H1 (cell line): ENCODE data around the gene PASK. TPM values are rescaled to one million over a fixed set of nuclear protein-coding genes. Genes with fewer than 3 reads are reported as not detected.

Experiments used
- CTCF ChIA-PET: fragments of 300-600 bp; sonication (Branson Sonifier 250); formaldehyde crosslinking; loops from one replicate; lab custom pipeline; 2021; ENCODE audit not compliant: partially characterized antibody; lab: Charles Lee
- POLR2A ChIA-PET: fragments of 300-600 bp; sonication (Branson Sonifier 250); formaldehyde crosslinking; loops from one replicate; lab custom pipeline; 2021; ENCODE audit warnings: inconsistent platforms; ENCODE audit not compliant: partially characterized antibody; lab: Charles Lee
- DNase-seq, 2 experiments: peaks; one replicate each; pipeline versions ENCODE4 v3.0.0 to v3.0.0-alpha.2; 2010 to 2022; ENCODE audit warnings: low spot score in 2 of 2, low read depth in 1 of 2, mixed read lengths in 1 of 2
- FAIRE-seq: peaks from 2 replicates; lab custom pipeline; 2011; peaks lifted over from hg19 to GRCh38; lab: Jason Lieb, UNC
- H2AFZ ChIP-seq: 2 replicates; pipeline ENCODE4 v1.8.1; 2012; ENCODE audit warnings: low read length, inconsistent platforms
- H2AK5ac ChIP-seq: 2 replicates; pipeline ENCODE4 v1.6.1; 2013; ENCODE audit warnings: low read depth, low read length
- H2BK120ac ChIP-seq: replicated peaks from 2 replicates; pipeline ENCODE3; 2013; ENCODE audit warnings: low read depth, low read length, inconsistent platforms
- H2BK12ac ChIP-seq: 2 replicates; pipeline ENCODE4 v1.6.1; 2013; ENCODE audit warnings: low read depth, low read length
- H2BK15ac ChIP-seq: 2 replicates; pipeline ENCODE4 v1.6.1; 2013; ENCODE audit warnings: low read length
- H2BK20ac ChIP-seq: 2 replicates; pipeline ENCODE4 v1.6.1; 2013; ENCODE audit warnings: low read length
- H2BK5ac ChIP-seq: 2 replicates; pipeline ENCODE4 v1.6.1; 2013; ENCODE audit warnings: low read depth, low read length
- H3K14ac ChIP-seq: 2 replicates; pipeline ENCODE4 v1.6.1; 2013; ENCODE audit warnings: inconsistent platforms; ENCODE audit not compliant: insufficient read length
- H3K18ac ChIP-seq: 2 replicates; pipeline ENCODE4 v1.6.1; 2013; ENCODE audit warnings: low read length; ENCODE audit errors: extremely low read depth
- H3K23ac ChIP-seq: 2 replicates; pipeline ENCODE4 v1.6.1; 2013; ENCODE audit warnings: inconsistent platforms; ENCODE audit not compliant: insufficient read length
- H3K23me2 ChIP-seq: 2 replicates; pipeline ENCODE4 v1.6.1; 2013; ENCODE audit warnings: low read depth, low read length
- H3K27ac ChIP-seq: 2 replicates; pipeline ENCODE4 v1.6.1; 2011; ENCODE audit warnings: low read depth, low read length, inconsistent platforms
- H3K27me3 ChIP-seq, 4 experiments: replicated peaks in 1 of 4; 1 replicate in 1 of 4; 2 replicates in 3 of 4; pipeline versions ENCODE4 v1.6.1 to v1.8.1; 2011 to 2013; ENCODE audit warnings: low read length in 3 of 4, mild to moderate bottlenecking in 3 of 4, inconsistent platforms in 2 of 4, mixed read lengths in 2 of 4, moderate library complexity in 1 of 4; ENCODE audit not compliant: control insufficient read depth in 3 of 4, insufficient read depth in 3 of 4; ENCODE audit errors: extremely low read depth in 1 of 4
- H3K36me3 ChIP-seq, 4 experiments: 2 replicates each; pipeline versions ENCODE4 v1.6.1 to v1.8.1; 2011 to 2013; ENCODE audit warnings: mild to moderate bottlenecking in 4 of 4, low read length in 3 of 4, moderate library complexity in 2 of 4, control low read depth in 1 of 4, inconsistent platforms in 1 of 4; ENCODE audit not compliant: insufficient read depth in 4 of 4, control insufficient read depth in 2 of 4
- H3K4ac ChIP-seq: replicated peaks from 2 replicates; pipeline ENCODE3; 2013; ENCODE audit warnings: low read length, low read depth, mixed read lengths, inconsistent platforms; ENCODE audit not compliant: insufficient read length
- H3K4me1 ChIP-seq, 4 experiments: replicated peaks in 1 of 4; 1 replicate in 1 of 4; 2 replicates in 3 of 4; pipeline versions ENCODE4 v1.6.1 to v1.8.1; 2011 to 2013; ENCODE audit warnings: low read length in 3 of 4, inconsistent platforms in 2 of 4, mixed read lengths in 1 of 4; ENCODE audit not compliant: insufficient read depth in 4 of 4, control insufficient read depth in 3 of 4
- H3K4me2 ChIP-seq, 2 experiments: 2 replicates each; pipeline versions ENCODE4 v1.6.1 to v1.8.1; 2011 to 2013; ENCODE audit warnings: low read depth in 2 of 2, low read length in 2 of 2, control low read depth in 1 of 2, inconsistent platforms in 1 of 2, mild to moderate bottlenecking in 1 of 2; ENCODE audit not compliant: insufficient read depth in 1 of 2
- H3K4me3 ChIP-seq, 4 experiments: fragments of 200-600, 300-600 bp in 1 of 4; sonication (generic), shearing (Covaris generic), sonication (Bioruptor Twin) in 1 of 4; 2 replicates each; pipeline versions ENCODE4 v1.5.1 to v1.8.1; 2011 to 2016; ENCODE audit warnings: low read length in 4 of 4, low read depth in 3 of 4, control low read depth in 2 of 4, inconsistent platforms in 2 of 4, mild to moderate bottlenecking in 2 of 4, mixed read lengths in 1 of 4, moderate library complexity in 1 of 4; ENCODE audit not compliant: insufficient read depth in 2 of 4; ENCODE audit errors: extremely low read depth in 1 of 4
- H3K56ac ChIP-seq: replicated peaks from 2 replicates; pipeline ENCODE3; 2013; ENCODE audit warnings: low read depth, mild to moderate bottlenecking, mixed read lengths, low read length, inconsistent platforms; ENCODE audit not compliant: insufficient read length
- H3K79me1 ChIP-seq: 2 replicates; pipeline ENCODE4 v1.6.1; 2013; ENCODE audit warnings: low read depth, low read length, control low read depth
- H3K79me2 ChIP-seq, 2 experiments: 2 replicates each; pipeline versions ENCODE4 v1.6.1 to v1.8.1; 2012 to 2013; ENCODE audit warnings: low read length in 2 of 2, mild to moderate bottlenecking in 2 of 2, inconsistent platforms in 1 of 2; ENCODE audit not compliant: insufficient read depth in 2 of 2, control insufficient read depth in 1 of 2
- H3K9ac ChIP-seq, 4 experiments: replicated peaks in 1 of 4; 1 replicate in 1 of 4; 2 replicates in 3 of 4; pipeline versions ENCODE4 v1.6.1 to v1.8.1; 2011 to 2013; ENCODE audit warnings: low read depth in 3 of 4, low read length in 3 of 4, control low read depth in 2 of 4, mild to moderate bottlenecking in 2 of 4, moderate library complexity in 2 of 4, inconsistent platforms in 1 of 4; ENCODE audit errors: extremely low read depth in 1 of 4
- H3K9me3 ChIP-seq, 2 experiments: 2 replicates each; pipeline versions ENCODE4 v1.6.1 to v1.8.1; 2012 to 2013; ENCODE audit warnings: mild to moderate bottlenecking in 2 of 2, moderate library complexity in 2 of 2, control low read depth in 1 of 2, inconsistent platforms in 1 of 2, low read depth in 1 of 2, low read length in 1 of 2, mixed read lengths in 1 of 2; ENCODE audit not compliant: insufficient read depth in 2 of 2
- H4K20me1 ChIP-seq, 2 experiments: replicated peaks in 1 of 2; 2 replicates each; pipeline versions ENCODE3 to v1.8.1; 2011 to 2013; ENCODE audit warnings: inconsistent platforms in 2 of 2, low read length in 2 of 2, mild to moderate bottlenecking in 1 of 2; ENCODE audit not compliant: insufficient read depth in 2 of 2, control insufficient read depth in 1 of 2
- H4K5ac ChIP-seq: 2 replicates; pipeline ENCODE4 v1.6.1; 2013; ENCODE audit warnings: low read length, low read depth, mixed read lengths, inconsistent platforms; ENCODE audit not compliant: insufficient read length
- H4K8ac ChIP-seq: 2 replicates; pipeline ENCODE4 v1.8.0; 2013; ENCODE audit warnings: mild to moderate bottlenecking, moderate library complexity, low read length, inconsistent platforms; ENCODE audit not compliant: insufficient read depth; ENCODE audit errors: extremely low read depth
- H4K91ac ChIP-seq: replicated peaks from 2 replicates; pipeline ENCODE3; 2013; ENCODE audit warnings: low read length, mixed read lengths, inconsistent platforms; ENCODE audit not compliant: insufficient read length
- BCL11A ChIP-seq, 2 experiments: IDR thresholded peaks; one replicate each; pipeline ENCODE4 v1.6.1; 2011; ENCODE audit warnings: low read depth in 2 of 2, low read length in 2 of 2, mild to moderate bottlenecking in 2 of 2
- CHD1 ChIP-seq: IDR thresholded peaks from 2 replicates; pipeline ENCODE4 v1.6.1; 2012; ENCODE audit warnings: low read depth, low read length, improper control_type of control experiment
- CHD2 ChIP-seq: IDR thresholded peaks from 2 replicates; pipeline ENCODE4 v1.6.1; 2012; ENCODE audit warnings: low read length, improper control_type of control experiment
- EGR1 ChIP-seq: IDR thresholded peaks from 2 replicates; pipeline ENCODE4 v1.6.1; 2011; ENCODE audit warnings: low read depth, low read length, borderline replicate concordance
- EP300 ChIP-seq, 2 experiments: IDR thresholded peaks; 1 replicate in 1 of 2; 2 replicates in 1 of 2; pipeline ENCODE4 v1.6.1; 2011 to 2012; ENCODE audit warnings: low read depth in 2 of 2, low read length in 2 of 2, mild to moderate bottlenecking in 2 of 2, borderline replicate concordance in 1 of 2, inconsistent platforms in 1 of 2, moderate library complexity in 1 of 2
- KDM4A ChIP-seq: IDR thresholded peaks from one replicate; pipeline ENCODE4 v1.7.1; 2012; ENCODE audit warnings: low read depth, mild to moderate bottlenecking, moderate library complexity, low read length, inconsistent platforms; ENCODE audit not compliant: severe bottlenecking
- PHF8 ChIP-seq: fragments of 200-600 bp; sonication (generic); conservative IDR thresholded peaks from 2 replicates; pipeline ENCODE4 v1.7.1; 2012; ENCODE audit warnings: low read depth, mild to moderate bottlenecking, inconsistent platforms, low read length, moderate library complexity
- POLR2A ChIP-seq, 2 experiments: IDR thresholded peaks; 1 replicate in 1 of 2; 2 replicates in 1 of 2; pipeline ENCODE4 v1.6.1; 2011; ENCODE audit warnings: low read depth in 2 of 2, low read length in 2 of 2, mild to moderate bottlenecking in 2 of 2; ENCODE audit errors: control extremely low read depth in 1 of 2
- RNF2 ChIP-seq: fragments of 200-900, 300-1000 bp; sonication (generic); IDR thresholded peaks from 2 replicates; pipeline ENCODE4 v1.7.1; 2016; ENCODE audit warnings: borderline replicate concordance, low read depth, mild to moderate bottlenecking, antibody characterized with exemption, low read length; ENCODE audit not compliant: poor library complexity, severe bottlenecking; ENCODE audit errors: missing control alignments
- WGBS, 2 experiments: shearing (Covaris generic) in 1 of 2; methylation state at CpG; one replicate each; pipeline versions ENCODE4 v1.1.6 to v1.1.7; 2013 to 2015; ENCODE audit warnings: low lambda C conversion rate in 2 of 2, mixed read lengths in 2 of 2, inconsistent platforms in 1 of 2, low coverage in 1 of 2, missing lambda C conversion rate in 1 of 2; ENCODE audit not compliant: insufficient replicate concordance in 2 of 2, insufficient coverage in 1 of 2, insufficient read length in 1 of 2; ENCODE audit errors: extremely low coverage in 1 of 2, missing lambda C conversion rate in 1 of 2; 5-methylcytosine and 5-hydroxymethylcytosine counted together
- polyA plus RNA-seq, 7 experiments: library from polyadenylated mRNA; depleted of rRNA in 3 of 7; stranded (reverse) in 5 of 7; unstranded in 2 of 7; fragments of >200 nt in 5 of 7; fragments of 200-250 nt in 2 of 7; gene quantifications; 1 replicate in 5 of 7; 2 replicates in 1 of 7; 4 replicates in 1 of 7; pipeline versions ENCODE4 v1.2.1 to v1.2.3, GENCODE V29; 2011 to 2013; ENCODE audit warnings: missing spikeins in 2 of 7, mixed read lengths in 2 of 7
- total RNA-seq: library from RNA; stranded (reverse); fragmentation: NEBNext Ultra II Directional; extraction: Animal tissue kit (Norgen Biotek cat#: 25700); gene quantifications from 2 replicates; pipeline ENCODE4 v1.2.1, GENCODE V29; 2021
- TF ChIP-seq, protein P1 (sequence below): IDR thresholded peaks from 2 replicates; pipeline ENCODE4 v1.6.1; 2012; ENCODE audit warnings: inconsistent platforms

The PASK gene
- total and polyA plus RNA-seq, 2 of the 8 experiments (the other 6 are each of a cell fraction or from before 2014, with no cell fraction given) = 20.5 to 66.1 TPM

DNA sequence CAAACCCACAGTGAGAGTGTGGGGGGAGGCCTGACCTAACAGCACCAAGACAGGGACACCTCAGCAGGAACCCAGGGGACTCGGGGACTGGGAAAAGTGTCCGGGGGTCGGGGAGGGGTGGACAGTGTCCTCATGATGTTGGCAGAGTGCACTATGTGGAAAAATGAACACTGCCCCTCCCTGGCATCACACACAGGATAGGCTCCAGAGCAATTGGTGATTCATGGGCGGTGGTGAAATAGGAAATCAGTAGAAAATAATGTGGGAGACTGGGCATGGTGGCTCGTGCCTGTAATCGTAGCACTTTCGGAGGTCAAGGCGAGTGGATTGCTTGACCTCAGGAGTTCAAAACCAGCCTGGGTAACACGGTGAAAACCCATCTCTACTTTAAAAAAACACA, 35.6 kb upstream of the PASK start:
- H2BK20ac ChIP-seq = no peak overlapping the region
- H2BK5ac ChIP-seq = no peak overlapping the region
- DNase-seq (no peak), FAIRE-seq (no peak)
- H3K4me1 ChIP-seq = peaks cover 0 to 14% (median 7%) of the 10 kb centered on the region in 4 experiments; a peak in 6 of 7 replicates
- H3K36me3 ChIP-seq = no peaks in the 10 kb centered on the region
- H4K91ac ChIP-seq = no peak overlapping the region
- no peak overlapping the region for H3K4me3 ChIP-seq
- H3K79me2 ChIP-seq = no peaks in the 10 kb centered on the region
- TF ChIP-seq CHD2 (no peak), RNF2 (no peak), PHF8 (no peak), BCL11A (IDR thresholded peaks at IDR 0.05; ENCODE audit: low read depth in 2 of 2, low read length in 2 of 2) (no peak), EP300 (IDR thresholded peaks at IDR 0.05; ENCODE audit: borderline replicate concordance in 1 of 2, low read depth in 2 of 2, low read length in 2 of 2) (no peak), EGR1 (no peak), KDM4A (no peak), POLR2A (IDR thresholded peaks at IDR 0.05; ENCODE audit: control extremely low read depth in 1 of 2, low read depth in 2 of 2, low read length in 2 of 2) (no peak), CHD1 (no peak)
- TF ChIP-seq, protein P1, sequence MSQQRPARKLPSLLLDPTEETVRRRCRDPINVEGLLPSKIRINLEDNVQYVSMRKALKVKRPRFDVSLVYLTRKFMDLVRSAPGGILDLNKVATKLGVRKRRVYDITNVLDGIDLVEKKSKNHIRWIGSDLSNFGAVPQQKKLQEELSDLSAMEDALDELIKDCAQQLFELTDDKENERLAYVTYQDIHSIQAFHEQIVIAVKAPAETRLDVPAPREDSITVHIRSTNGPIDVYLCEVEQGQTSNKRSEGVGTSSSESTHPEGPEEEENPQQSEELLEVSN = no peak
- no peaks in the 10 kb centered on the region for H3K27me3 ChIP-seq
- no peak overlapping the region for H2BK15ac ChIP-seq
- ChIA-PET POLR2A (interaction anchor here (1.4 kb wide), 1 partner anchor 35 kb away, joined by 3 read pairs; the partner anchor contains the start of gene PASK), CTCF (interaction anchor here (1.4 kb wide), 1 partner anchor 13 kb away, joined by 4 read pairs; no protein-coding TSS in a partner anchor)
- no peak overlapping the region for H2BK120ac ChIP-seq
- no peak overlapping the region for H4K8ac ChIP-seq
- 78% methylated on average over 9 of the region's 9 CpGs; no CpG with 5 or more reads in 1 of the 2 experiments for WGBS, 2 experiments
- no peaks in the 10 kb centered on the region for H3K9me3 ChIP-seq
- no peak overlapping the region for H3K18ac ChIP-seq
- no peaks in the 10 kb centered on the region for H3K79me1 ChIP-seq
- no peak overlapping the region for H2AFZ ChIP-seq
- no peak overlapping the region for H3K56ac ChIP-seq
- no peak overlapping the region for H3K27ac ChIP-seq
- no peaks in the 10 kb centered on the region for H3K23me2 ChIP-seq
- no peak overlapping the region for H2AK5ac ChIP-seq
- no peak overlapping the region for H2BK12ac ChIP-seq
- peaks cover 0 to 3% of the 10 kb centered on the region in 2 experiments for H4K20me1 ChIP-seq
- no peak overlapping the region for H3K4ac ChIP-seq
- no peak overlapping the region for H3K14ac ChIP-seq
- no peak overlapping the region for H3K4me2 ChIP-seq
- H3K23ac ChIP-seq = no peak overlapping the region
- H3K9ac ChIP-seq = no peak overlapping the region
- H4K5ac ChIP-seq = no peak overlapping the region
